A673 (cell line): Measurements from ENCODE around the gene APC2. TPM values are rescaled to one million over a fixed set of nuclear protein-coding genes. Genes with fewer than 3 reads are reported as not detected.

ENCODE experiments used
- BruUV-seq: library from RNA; stranded (reverse); fragments of 400-500 nt; replicated peaks from 2 replicates; lab custom pipeline; 2021; lab: Mats Ljungman, UMichigan
- CTCF ChIA-PET: fragments of 300-600 bp; sonication (Branson Sonifier 250); formaldehyde crosslinking; loops from one replicate; lab custom pipeline; 2022; ENCODE audit warnings: antibody characterized with exemption; lab: Charles Lee
- POLR2A ChIA-PET: fragments of 300-600 bp; sonication (Branson Sonifier 250); formaldehyde crosslinking; loops from one replicate; lab custom pipeline; 2022; ENCODE audit warnings: antibody characterized with exemption; ENCODE audit not compliant: low non-redundant PET; lab: Charles Lee
- DNase-seq: peaks from one replicate; pipeline ENCODE4 v3.0.0-alpha.2; 2015; ENCODE audit warnings: low spot score
- H3K27ac ChIP-seq: fragments of 200-600 bp; sonication (generic); 2 replicates; pipeline ENCODE4 v1.5.1; 2016; ENCODE audit warnings: mixed run types, low read depth, mild to moderate bottlenecking, mixed read lengths, antibody characterized with exemption, low read length; ENCODE audit not compliant: poor library complexity, severe bottlenecking
- H3K27me3 ChIP-seq: fragments of 200-600 bp; sonication (generic); replicated peaks from 2 replicates; pipeline ENCODE4 v1.6.1; 2017; ENCODE audit warnings: mixed run types, low read depth, mild to moderate bottlenecking, mixed read lengths, antibody characterized with exemption, low read length; ENCODE audit not compliant: insufficient read depth, poor library complexity
- H3K36me3 ChIP-seq: fragments of 200-600 bp; sonication (generic); 2 replicates; pipeline ENCODE4 v1.6.1; 2016; ENCODE audit warnings: mixed run types, mild to moderate bottlenecking, mixed read lengths, antibody characterized with exemption, low read length; ENCODE audit not compliant: insufficient read depth, poor library complexity, severe bottlenecking
- H3K4me1 ChIP-seq: fragments of 200-600 bp; sonication (generic); 2 replicates; pipeline ENCODE4 v1.6.1; 2017; ENCODE audit warnings: mixed run types, mild to moderate bottlenecking, mixed read lengths, antibody characterized with exemption, low read length; ENCODE audit not compliant: insufficient read depth, poor library complexity, severe bottlenecking
- H3K4me3 ChIP-seq: fragments of 200-600 bp; sonication (generic); 2 replicates; pipeline ENCODE4 v1.5.1; 2016; ENCODE audit warnings: low read depth, mixed run types, mild to moderate bottlenecking, mixed read lengths, low read length; ENCODE audit not compliant: poor library complexity, severe bottlenecking
- H3K9me3 ChIP-seq: fragments of 200-600 bp; sonication (generic); 2 replicates; pipeline ENCODE4 v1.6.1; 2016; ENCODE audit warnings: mixed run types, low read depth, mild to moderate bottlenecking, mixed read lengths, antibody characterized with exemption, low read length; ENCODE audit not compliant: poor library complexity, severe bottlenecking
- EZH2 ChIP-seq: fragments of 200-600 bp; sonication (generic); IDR thresholded peaks from 2 replicates; pipeline ENCODE4 v1.6.1; 2017; ENCODE audit warnings: borderline replicate concordance, low read depth, mild to moderate bottlenecking, mixed read lengths, antibody characterized with exemption, low read length; ENCODE audit not compliant: poor library complexity, severe bottlenecking
- intact Hi-C: fragments of 100-400 bp; cut with micrococcal nuclease; formaldehyde crosslinking; loops from one replicate; pipeline ENCODE4 v1.10.0; 2022; ENCODE audit not compliant: unreplicated experiment
- total RNA-seq: library from RNA; stranded (reverse); gene quantifications from 2 replicates; pipeline ENCODE4 v1.2.3, GENCODE V29; 2021
- TF ChIP-seq, protein P1 (sequence below): fragments of 300-800, 200-600 bp; sonication (generic); conservative IDR thresholded peaks from 2 replicates; pipeline ENCODE4 v1.5.1; 2017; ENCODE audit warnings: low read depth, mild to moderate bottlenecking, antibody characterized with exemption, low read length, moderate library complexity, mixed read lengths

The APC2 gene
- total RNA-seq, 1 experiment from 2014 or later: 1.3 TPM

GRCh38 chr19:1520203-1520780, 70.4 kb downstream of the APC2 start:
- ChIA-PET CTCF (no interaction called here), POLR2A (no interaction called here)
- BruUV-seq: no TSS peak
- Histone ChIP-seq H3K36me3 (no peaks in the 10 kb centered on the region), H3K4me1 (peaks cover 4% of the 10 kb centered on the region), H3K27ac (no peak overlapping the region), H3K27me3 (peaks cover 23% of the 10 kb centered on the region), H3K9me3 (no peaks in the 10 kb centered on the region), H3K4me3 (no peak overlapping the region)
- intact Hi-C loops: no loop called here
- no peak for DNase-seq
- TF ChIP-seq, protein P1, sequence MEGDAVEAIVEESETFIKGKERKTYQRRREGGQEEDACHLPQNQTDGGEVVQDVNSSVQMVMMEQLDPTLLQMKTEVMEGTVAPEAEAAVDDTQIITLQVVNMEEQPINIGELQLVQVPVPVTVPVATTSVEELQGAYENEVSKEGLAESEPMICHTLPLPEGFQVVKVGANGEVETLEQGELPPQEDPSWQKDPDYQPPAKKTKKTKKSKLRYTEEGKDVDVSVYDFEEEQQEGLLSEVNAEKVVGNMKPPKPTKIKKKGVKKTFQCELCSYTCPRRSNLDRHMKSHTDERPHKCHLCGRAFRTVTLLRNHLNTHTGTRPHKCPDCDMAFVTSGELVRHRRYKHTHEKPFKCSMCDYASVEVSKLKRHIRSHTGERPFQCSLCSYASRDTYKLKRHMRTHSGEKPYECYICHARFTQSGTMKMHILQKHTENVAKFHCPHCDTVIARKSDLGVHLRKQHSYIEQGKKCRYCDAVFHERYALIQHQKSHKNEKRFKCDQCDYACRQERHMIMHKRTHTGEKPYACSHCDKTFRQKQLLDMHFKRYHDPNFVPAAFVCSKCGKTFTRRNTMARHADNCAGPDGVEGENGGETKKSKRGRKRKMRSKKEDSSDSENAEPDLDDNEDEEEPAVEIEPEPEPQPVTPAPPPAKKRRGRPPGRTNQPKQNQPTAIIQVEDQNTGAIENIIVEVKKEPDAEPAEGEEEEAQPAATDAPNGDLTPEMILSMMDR: no peak
- TF ChIP-seq EZH2: no peak

DNA sequence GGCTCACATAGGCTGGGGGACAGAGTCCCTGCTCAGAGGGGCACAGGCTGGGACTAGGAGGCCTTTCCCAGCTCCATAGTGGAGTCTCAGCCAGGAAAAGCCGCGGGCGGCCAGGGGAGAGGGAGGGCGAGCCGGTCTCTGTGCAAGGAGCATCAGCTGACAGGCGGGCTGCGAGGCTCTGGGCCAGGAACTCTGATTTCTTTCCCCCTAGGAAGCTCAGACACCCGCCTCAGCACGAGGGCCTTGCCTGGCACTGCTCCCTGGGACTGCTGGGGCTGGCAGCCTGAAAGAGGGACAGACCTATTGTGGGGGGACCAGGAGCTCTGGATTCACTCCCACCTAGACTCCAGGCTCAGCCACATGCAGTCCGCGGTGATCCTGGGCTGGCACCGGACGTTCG, 71.7 kb downstream of the APC2 start:
- Histone ChIP-seq H3K9me3 (no peaks in the 10 kb centered on the region), H3K27ac (no peak overlapping the region), H3K36me3 (no peaks in the 10 kb centered on the region), H3K4me1 (peaks cover 4% of the 10 kb centered on the region), H3K4me3 (no peak overlapping the region), H3K27me3 (peaks cover 28% of the 10 kb centered on the region)
- POLR2A ChIA-PET: no interaction called here
- TF ChIP-seq, protein P1: no peak
- TF ChIP-seq EZH2: no peak
- CTCF ChIA-PET: interaction anchor here (0.9 kb wide), 1 partner anchor 24 kb away, joined by 3 read pairs; no protein-coding TSS in a partner anchor
- intact Hi-C loops: no loop called here
- peak; percentile 49 for DNase-seq
- no TSS peak for BruUV-seq

DNA sequence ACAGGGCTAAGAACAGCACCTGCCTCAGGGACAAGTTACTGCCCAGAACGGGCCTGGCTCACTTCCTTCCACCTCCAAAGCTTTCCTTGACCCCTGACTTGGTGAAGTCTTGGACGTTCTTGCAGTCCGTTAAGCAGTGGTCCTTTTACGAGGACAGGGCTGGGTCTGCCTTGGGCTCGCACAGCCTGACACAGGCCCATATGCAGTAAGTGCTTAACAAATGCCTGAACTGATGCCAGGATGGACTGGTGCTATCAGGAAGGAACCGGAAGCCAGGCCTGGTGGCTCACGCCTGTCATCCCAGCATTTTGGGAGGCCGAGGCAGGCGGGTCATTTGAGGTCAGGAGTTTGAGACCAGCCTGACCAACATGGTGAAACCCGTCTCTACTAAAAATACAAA, 72.1 kb downstream of the APC2 start:
- H3K4me3 ChIP-seq: no peak overlapping the region
- no peak overlapping the region for H3K27ac ChIP-seq
- intact Hi-C loops: no loop called here
- H3K9me3 ChIP-seq: no peaks in the 10 kb centered on the region
- H3K27me3 ChIP-seq: peaks cover 28% of the 10 kb centered on the region
- no peak for TF ChIP-seq EZH2
- TF ChIP-seq, protein P1: no peak
- DNase-seq: no peak
- ChIA-PET POLR2A (interaction anchor here (0.6 kb wide), 1 partner anchor 253 kb away, joined by 3 read pairs; the partner anchor contains the start of gene CIRBP), CTCF (interaction anchor here (0.9 kb wide), 1 partner anchor 24 kb away, joined by 3 read pairs; no protein-coding TSS in a partner anchor)
- no TSS peak for BruUV-seq
- H3K4me1 ChIP-seq: peaks cover 4% of the 10 kb centered on the region
- no peaks in the 10 kb centered on the region for H3K36me3 ChIP-seq
